A549 (cell line): Measurements from ENCODE around the gene KLRK1.

Experiments used
- HOXA7 ChIP-seq: fragments of 250-450 bp; sonication (Bioruptor Pico); IDR thresholded peaks from 2 replicates; pipeline ENCODE4 v1.5.0; 2020; ENCODE audit warnings: mild to moderate bottlenecking, moderate library complexity
- RFX5 ChIP-seq: fragments of 450-650 bp; IDR thresholded peaks from 2 replicates; pipeline ENCODE4 v1.7.1; 2014; ENCODE audit warnings: antibody characterized with exemption, mild to moderate bottlenecking, moderate library complexity

GRCh38 chr12:10368206-10369171, 21.4 kb downstream of the KLRK1 start:
- TF ChIP-seq RFX5 (no peak), HOXA7 (no peak)
